GM19463 (cell line): Measurements from ENCODE around the gene PNMA8B.

Source experiments
- ATAC-seq: cut with Tn5 transposase; IDR thresholded peaks from one replicate; pipeline ENCODE4 v1.9.1; 2021; ENCODE audit warnings: mild to moderate bottlenecking, moderate library complexity; ENCODE audit not compliant: unreplicated experiment

PNMA8B gene

GRCh38 chr19:46460055-46460454, 35.6 kb downstream of the PNMA8B start:
- ATAC-seq = no peak

- no peak for ATAC-seq
These were observed 38.7 kb downstream of the PNMA8B start for GRCh38 chr19:46456930-46457329.

- ATAC-seq = no peak
These were observed 41.4 kb downstream of the PNMA8B start for GRCh38 chr19:46454244-46454643.

GRCh38 chr19:46453661-46454060, 42.0 kb downstream of the PNMA8B start:
- ATAC-seq = no peak

- no peak for ATAC-seq
These were observed 43.5 kb downstream of the PNMA8B start for GRCh38 chr19:46452186-46452585.

- ATAC-seq = no peak
These were observed 44.3 kb downstream of the PNMA8B start for GRCh38 chr19:46451352-46451751.

GRCh38 chr19:46450737-46451136, 44.9 kb downstream of the PNMA8B start:
- no peak for ATAC-seq

GRCh38 chr19:46449228-46449627, 46.4 kb downstream of the PNMA8B start:
- no peak for ATAC-seq

GRCh38 chr19:46448601-46449000, 47.1 kb downstream of the PNMA8B start:
- ATAC-seq = no peak

- ATAC-seq = no peak
These were observed 47.8 kb downstream of the PNMA8B start for GRCh38 chr19:46447824-46448223.

- no peak for ATAC-seq
These were observed 48.7 kb downstream of the PNMA8B start for GRCh38 chr19:46447006-46447405.

GRCh38 chr19:46446021-46446420, 49.6 kb downstream of the PNMA8B start:
- no peak for ATAC-seq

- no peak for ATAC-seq
These were observed 52.7 kb downstream of the PNMA8B start for GRCh38 chr19:46442808-46443450.

- no peak for ATAC-seq
These were observed 53.8 kb downstream of the PNMA8B start for GRCh38 chr19:46441866-46442265.
